Choroid plexus epithelial cell (primary cell): Measurements from ENCODE around the gene TSPAN4.

Experiments
- DNase-seq: peaks from one replicate; pipeline ENCODE4 v3.0.0-alpha.2; 2010; ENCODE audit warnings: low read depth
- H3K4me3 ChIP-seq: 2 replicates; pipeline ENCODE4 v1.5.1; 2011; ENCODE audit warnings: low read depth, mild to moderate bottlenecking, control low read depth, low read length, moderate library complexity
- CTCF ChIP-seq: conservative IDR thresholded peaks from 2 replicates; pipeline ENCODE4 v1.5.1; 2011; ENCODE audit warnings: low read depth, mild to moderate bottlenecking, control low read depth, inconsistent platforms, low read length, moderate library complexity

TSPAN4 gene

GRCh38 chr11:849104-849824, 6.6 kb downstream of the TSPAN4 start:
- no peak for DNase-seq
- H3K4me3 ChIP-seq, result peak overlapping the region; percentile 54
- no peak for TF ChIP-seq CTCF

- TF ChIP-seq CTCF, result no peak
- peak overlapping the region; percentile 54 for H3K4me3 ChIP-seq
- DNase-seq, result no peak
Observed at GRCh38 chr11:849951-850774, 7.5 kb downstream of the TSPAN4 start.

- TF ChIP-seq CTCF, result peak; percentile 23
- DNase-seq, result no peak
- peak overlapping the region; percentile 54 for H3K4me3 ChIP-seq
Observed at GRCh38 chr11:850775-851763, 8.4 kb downstream of the TSPAN4 start.

- DNase-seq, result no peak
- H3K4me3 ChIP-seq, result no peak overlapping the region
- no peak for TF ChIP-seq CTCF
Observed at GRCh38 chr11:852762-853161, 10.1 kb downstream of the TSPAN4 start.

- DNase-seq, result no peak
- TF ChIP-seq CTCF, result no peak
- no peak overlapping the region for H3K4me3 ChIP-seq
Observed at GRCh38 chr11:853682-854448, 11.2 kb downstream of the TSPAN4 start.
